Measurements from ENCODE around the gene UTRN. TPM values are rescaled to one million over a fixed set of nuclear protein-coding genes. Genes with fewer than 3 reads are reported as not detected.

The UTRN gene
- total RNA-seq, 1 donor from 2014 or later = 107 TPM

Other genes with a start within 250 kb of the UTRN start
- gene SF3B5, start 189.8 kb upstream of the UTRN start, total RNA-seq = 124 TPM
- gene STX11, start 134.8 kb upstream of the UTRN start, total RNA-seq = 2.9 TPM